Suprapubic skin (tissue), 3 donors: Measurements from ENCODE around the gene PLA2G4E.

Experiments used
- POLR2A ChIP-seq, 2 donors: fragments of 450-650 bp; IDR thresholded peaks; one replicate each; pipeline ENCODE4 v1.6.1; 2017; ENCODE audit warnings: antibody characterized with exemption in 2 of 2, mild to moderate bottlenecking in 2 of 2, moderate library complexity in 2 of 2
- TF ChIP-seq, protein P1 (sequence below), 2 donors: fragments of 200-600 bp in 1 of 2; fragments of 450-650 bp in 1 of 2; sonication (generic) in 1 of 2; IDR thresholded peaks; one replicate each; pipeline ENCODE4 v1.5.1; 2016 to 2019; ENCODE audit warnings: antibody characterized with exemption in 2 of 2, mild to moderate bottlenecking in 1 of 2, moderate library complexity in 1 of 2

- TF ChIP-seq POLR2A (IDR thresholded peaks at IDR 0.05) = no peak
- TF ChIP-seq, protein P1, sequence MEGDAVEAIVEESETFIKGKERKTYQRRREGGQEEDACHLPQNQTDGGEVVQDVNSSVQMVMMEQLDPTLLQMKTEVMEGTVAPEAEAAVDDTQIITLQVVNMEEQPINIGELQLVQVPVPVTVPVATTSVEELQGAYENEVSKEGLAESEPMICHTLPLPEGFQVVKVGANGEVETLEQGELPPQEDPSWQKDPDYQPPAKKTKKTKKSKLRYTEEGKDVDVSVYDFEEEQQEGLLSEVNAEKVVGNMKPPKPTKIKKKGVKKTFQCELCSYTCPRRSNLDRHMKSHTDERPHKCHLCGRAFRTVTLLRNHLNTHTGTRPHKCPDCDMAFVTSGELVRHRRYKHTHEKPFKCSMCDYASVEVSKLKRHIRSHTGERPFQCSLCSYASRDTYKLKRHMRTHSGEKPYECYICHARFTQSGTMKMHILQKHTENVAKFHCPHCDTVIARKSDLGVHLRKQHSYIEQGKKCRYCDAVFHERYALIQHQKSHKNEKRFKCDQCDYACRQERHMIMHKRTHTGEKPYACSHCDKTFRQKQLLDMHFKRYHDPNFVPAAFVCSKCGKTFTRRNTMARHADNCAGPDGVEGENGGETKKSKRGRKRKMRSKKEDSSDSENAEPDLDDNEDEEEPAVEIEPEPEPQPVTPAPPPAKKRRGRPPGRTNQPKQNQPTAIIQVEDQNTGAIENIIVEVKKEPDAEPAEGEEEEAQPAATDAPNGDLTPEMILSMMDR (IDR thresholded peaks at IDR 0.05) = no peak
Observed at GRCh38 chr15:41932511-41933289, 88.1 kb downstream of the PLA2G4E start.
